CD4-positive, alpha-beta T cell (primary cell): ENCODE data around the gene SSH3. TPM values are rescaled to one million over a fixed set of nuclear protein-coding genes. Genes with fewer than 3 reads are reported as not detected.

ENCODE experiments used
- ATAC-seq: fragments of 200-7000 bp; cut with Tn5 transposase; one replicate; pipeline ENCODE4 v1.10.0; 2022; ENCODE audit warnings: mild to moderate bottlenecking; ENCODE audit not compliant: poor library complexity
- CTCF ChIA-PET: fragments of 350-600 bp; sonication (Branson Sonifier 250); formaldehyde crosslinking; loops from one replicate; lab custom pipeline; 2021; ENCODE audit warnings: antibody characterized with exemption, inconsistent platforms; lab: Charles Lee
- POLR2A ChIA-PET: fragments of 350-600 bp; sonication (Branson Sonifier 250); formaldehyde crosslinking; loops from one replicate; lab custom pipeline; 2021; ENCODE audit warnings: antibody characterized with exemption, inconsistent platforms; lab: Charles Lee
- DNase-seq, 14 experiments: peaks; one replicate each; pipeline ENCODE4 v3.0.0-alpha.2; 2013 to 2020; ENCODE audit warnings: mixed read lengths in 2 of 14
- H3K27ac ChIP-seq, 2 donors: one replicate each; pipeline versions ENCODE4 v1.5.1 to v1.7.0; 2013; ENCODE audit warnings: low read length in 2 of 2, low read depth in 1 of 2, mild to moderate bottlenecking in 1 of 2
- H3K27me3 ChIP-seq, 2 experiments: 1 replicate in 1 of 2; 2 replicates in 1 of 2; pipeline versions ENCODE4 v1.6.1 to v1.7.0; 2013; ENCODE audit warnings: low read length in 2 of 2, control low read depth in 1 of 2, mild to moderate bottlenecking in 1 of 2, moderate library complexity in 1 of 2; ENCODE audit not compliant: insufficient read depth in 2 of 2, control insufficient read depth in 1 of 2
- H3K36me3 ChIP-seq: one replicate; pipeline ENCODE4 v1.6.1; 2013; ENCODE audit warnings: low read length, control low read depth; ENCODE audit not compliant: insufficient read depth
- H3K4me1 ChIP-seq: one replicate; pipeline ENCODE4 v1.6.1; 2013; ENCODE audit warnings: low read length, control low read depth; ENCODE audit not compliant: insufficient read depth
- H3K4me3 ChIP-seq: one replicate; pipeline ENCODE4 v1.5.1; 2013; ENCODE audit warnings: mild to moderate bottlenecking, low read length, moderate library complexity
- H3K9me3 ChIP-seq, 2 experiments: 1 replicate in 1 of 2; 2 replicates in 1 of 2; pipeline versions ENCODE4 v1.6.1 to v1.7.0; 2013; ENCODE audit warnings: low read length in 2 of 2, mild to moderate bottlenecking in 2 of 2, control low read depth in 1 of 2, moderate library complexity in 1 of 2; ENCODE audit not compliant: control insufficient read depth in 1 of 2, insufficient read depth in 1 of 2
- H3K27ac Mint-ChIP-seq: one replicate; pipeline ENCODE4 v1.8.0; 2020; ENCODE audit warnings: mixed read lengths
- H3K27me3 Mint-ChIP-seq: one replicate; pipeline ENCODE4 v1.8.0; 2021; ENCODE audit warnings: mixed read lengths
- H3K36me3 Mint-ChIP-seq: one replicate; pipeline ENCODE4 v1.8.0; 2021; ENCODE audit warnings: low read depth, mixed read lengths
- H3K4me1 Mint-ChIP-seq: one replicate; pipeline ENCODE4 v1.8.0; 2021; ENCODE audit warnings: low read depth, mixed read lengths
- H3K4me3 Mint-ChIP-seq: one replicate; pipeline ENCODE4 v1.8.0; 2020; ENCODE audit warnings: mild to moderate bottlenecking, mixed read lengths
- H3K9me3 Mint-ChIP-seq: one replicate; pipeline ENCODE4 v1.8.0; 2020; ENCODE audit warnings: mixed read lengths
- CTCF ChIP-seq: fragments of 200-600 bp; IDR thresholded peaks from one replicate; pipeline ENCODE4 v1.8.0; 2022; ENCODE audit warnings: antibody characterized with exemption, mild to moderate bottlenecking
- intact Hi-C, 2 experiments: fragments of 100-400 bp; cut with DNase I in 1 of 2; cut with micrococcal nuclease in 1 of 2; formaldehyde crosslinking; loops; one replicate each; pipeline versions ENCODE4 v1.15.1 to v1.9.0; 2023 to 2025; cut with DNase I, micrococcal nuclease
- total RNA-seq, 174 experiments: library from RNA in 2 of 174; stranded (reverse) in 2 of 174; gene quantifications; one replicate each; pipeline ENCODE4 v1.2.3 and lab custom pipeline; 2021 to 2026

The SSH3 gene
- total RNA-seq, 2 experiments from 2014 or later = 8.5 to 8.8 TPM

- no peaks in the 10 kb centered on the region for H3K9me3 ChIP-seq
- Mint-ChIP-seq H3K27ac (peak overlapping the region; percentile 90), H3K27me3 (no peaks in the 10 kb centered on the region), H3K36me3 (peaks cover 70% of the 10 kb centered on the region), H3K9me3 (no peaks in the 10 kb centered on the region), H3K4me1 (peaks cover 64% of the 10 kb centered on the region), H3K4me3 (peak overlapping the region; percentile 91)
- intact Hi-C loops = loop anchor here (1.0 kb wide), 4 partner anchors 9 to 40 kb away; no protein-coding TSS in a partner anchor
- ChIA-PET CTCF (interaction anchor here (0.6 to 4.1 kb wide), 5 partner anchors 10 to 113 kb away, joined by 4 to 26 read pairs (median 7); partner anchors contain the start of gene ANKRD13D), POLR2A (interaction anchor here (0.6 to 5.3 kb wide), 23 partner anchors 10 to 1778 kb away, joined by 3 to 191 read pairs (median 5); partner anchors contain the start of genes ANKRD13D, GRK2, KDM2A and MALAT1)
- peaks cover 87% of the 10 kb centered on the region for H3K36me3 ChIP-seq
- H3K4me1 ChIP-seq = peaks cover 100% of the 10 kb centered on the region
- TF ChIP-seq CTCF = no peak
- peak overlapping the region; percentile 76 to 97 for H3K27ac ChIP-seq
- no peaks in the 10 kb centered on the region for H3K27me3 ChIP-seq
- H3K4me3 ChIP-seq = peak overlapping the region; percentile 43
- ATAC-seq (peak; percentile 93), DNase-seq (peak; percentile 81 to 98 (median 93))
These were observed 25.9 kb upstream of the SSH3 start for GRCh38 chr11:67277231-67277961.

GRCh38 chr11:67278135-67278938 lies 25.0 kb upstream of the SSH3 start:
- peak overlapping the region; percentile 76 to 97 for H3K27ac ChIP-seq
- H3K36me3 ChIP-seq = peaks cover 87% of the 10 kb centered on the region
- H3K9me3 ChIP-seq = no peaks in the 10 kb centered on the region
- peaks cover 100% of the 10 kb centered on the region for H3K4me1 ChIP-seq
- H3K4me3 ChIP-seq = peak overlapping the region; percentile 43
- H3K27me3 Mint-ChIP-seq = no peaks in the 10 kb centered on the region
- peak overlapping the region; percentile 91 for H3K4me3 Mint-ChIP-seq
- DNase-seq (peak in 1 of 14 experiments; percentile 13), ATAC-seq (no peak)
- no peak for TF ChIP-seq CTCF
- no peaks in the 10 kb centered on the region for H3K9me3 Mint-ChIP-seq
- ChIA-PET CTCF (interaction anchor here (1.2 to 4.1 kb wide), 3 partner anchors 10 to 40 kb away, joined by 7 to 26 read pairs (median 18); partner anchors contain the start of gene ANKRD13D), POLR2A (interaction anchor here (0.8 to 5.3 kb wide), 20 partner anchors 9 to 1779 kb away, joined by 3 to 191 read pairs (median 6); partner anchors contain the start of genes ANKRD13D, GRK2, KDM2A and MALAT1)
- peaks cover 79% of the 10 kb centered on the region for H3K36me3 Mint-ChIP-seq
- no peaks in the 10 kb centered on the region for H3K27me3 ChIP-seq
- H3K4me1 Mint-ChIP-seq = peaks cover 57% of the 10 kb centered on the region
- intact Hi-C loops = no loop called here
- peak overlapping the region; percentile 90 for H3K27ac Mint-ChIP-seq

- CTCF ChIA-PET = interaction anchor here (0.5 to 2.2 kb wide), 4 partner anchors 10 to 108 kb away, joined by 3 to 18 read pairs (median 4); no protein-coding TSS in a partner anchor
- peak in 1 of 14 experiments; percentile 3 for DNase-seq
- peaks cover 86% of the 10 kb centered on the region for H3K36me3 Mint-ChIP-seq
- intact Hi-C loops = no loop called here
- peak overlapping the region; percentile 43 for H3K4me3 ChIP-seq
- peaks cover 52% of the 10 kb centered on the region for H3K4me1 Mint-ChIP-seq
- POLR2A ChIA-PET = interaction anchor here (1.8 to 5.3 kb wide), 3 partner anchors 9 to 11 kb away, joined by 15 to 191 read pairs (median 65); partner anchors contain the start of genes ANKRD13D and GRK2
- peak overlapping the region; percentile 90 for H3K27ac Mint-ChIP-seq
- H3K27me3 Mint-ChIP-seq = no peaks in the 10 kb centered on the region
- peak overlapping the region; percentile 76 to 97 for H3K27ac ChIP-seq
- TF ChIP-seq CTCF = no peak
- H3K9me3 Mint-ChIP-seq = no peaks in the 10 kb centered on the region
- H3K4me1 ChIP-seq = peaks cover 100% of the 10 kb centered on the region
- H3K9me3 ChIP-seq = no peaks in the 10 kb centered on the region
- peak overlapping the region; percentile 34 for H3K4me3 Mint-ChIP-seq
- no peaks in the 10 kb centered on the region for H3K27me3 ChIP-seq
- H3K36me3 ChIP-seq = peaks cover 89% of the 10 kb centered on the region
- ATAC-seq = no peak
These were observed 24.3 kb upstream of the SSH3 start for GRCh38 chr11:67278939-67279588.
